ENCODE data around the gene CEP112.

- TF ChIP-seq MAZ (IDR thresholded peaks at IDR 0.05; ENCODE audit: borderline replicate concordance, low read depth, low read length) (no peak), CTCF (conservative IDR thresholded peaks at IDR 0.05; ENCODE audit: low read depth, low read length) (no peak), RFX5 (IDR thresholded peaks at IDR 0.05; ENCODE audit: low read depth, low read length) (no peak), ELK1 (IDR thresholded peaks at IDR 0.05; ENCODE audit: borderline replicate concordance, low read depth, low read length) (no peak), CHD1 (IDR thresholded peaks at IDR 0.05; ENCODE audit: low read depth, low read length) (no peak), RAD21 (IDR thresholded peaks at IDR 0.05; ENCODE audit: low read length) (no peak), MXI1 (IDR thresholded peaks at IDR 0.05; ENCODE audit: borderline replicate concordance, low read depth, low read length) (no peak), POLR2A (IDR thresholded peaks at IDR 0.05; ENCODE audit: low read depth, low read length) (no peak), RCOR1 (IDR thresholded peaks at IDR 0.05; ENCODE audit: insufficient replicate concordance, low read length) (no peak), SMC3 (IDR thresholded peaks at IDR 0.05; ENCODE audit: low read depth, low read length) (no peak), CEBPB (IDR thresholded peaks at IDR 0.05; ENCODE audit: low read depth, low read length) (no peak), USF2 (IDR thresholded peaks at IDR 0.05; ENCODE audit: low read depth, low read length) (no peak), MAFK (IDR thresholded peaks at IDR 0.05; ENCODE audit: low read depth, low read length) (no peak), FOS (IDR thresholded peaks at IDR 0.05; ENCODE audit: low read depth, low read length) (no peak)
Measured at GRCh38 chr17:65743308-65743655, 448.7 kb downstream of the CEP112 start.

Measured in IMR-90 (cell line).